Activated naive CD8-positive, alpha-beta T cell (primary cell): ENCODE results near the gene MYOCD.

Source experiments
- H3K27ac Mint-ChIP-seq: one replicate; pipeline ENCODE4 v1.8.0; 2021; ENCODE audit warnings: mixed read lengths
- H3K27me3 Mint-ChIP-seq: one replicate; pipeline ENCODE4 v1.8.0; 2021; ENCODE audit warnings: mixed read lengths
- H3K36me3 Mint-ChIP-seq: one replicate; pipeline ENCODE4 v1.8.0; 2021; ENCODE audit warnings: mixed read lengths
- H3K4me1 Mint-ChIP-seq: one replicate; pipeline ENCODE4 v1.8.0; 2021; ENCODE audit warnings: low read depth, mixed read lengths
- H3K4me3 Mint-ChIP-seq: one replicate; pipeline ENCODE4 v1.8.0; 2021; ENCODE audit warnings: mild to moderate bottlenecking, mixed read lengths
- H3K9me3 Mint-ChIP-seq: one replicate; pipeline ENCODE4 v1.8.0; 2021; ENCODE audit warnings: low read depth, mixed read lengths

The MYOCD gene

DNA sequence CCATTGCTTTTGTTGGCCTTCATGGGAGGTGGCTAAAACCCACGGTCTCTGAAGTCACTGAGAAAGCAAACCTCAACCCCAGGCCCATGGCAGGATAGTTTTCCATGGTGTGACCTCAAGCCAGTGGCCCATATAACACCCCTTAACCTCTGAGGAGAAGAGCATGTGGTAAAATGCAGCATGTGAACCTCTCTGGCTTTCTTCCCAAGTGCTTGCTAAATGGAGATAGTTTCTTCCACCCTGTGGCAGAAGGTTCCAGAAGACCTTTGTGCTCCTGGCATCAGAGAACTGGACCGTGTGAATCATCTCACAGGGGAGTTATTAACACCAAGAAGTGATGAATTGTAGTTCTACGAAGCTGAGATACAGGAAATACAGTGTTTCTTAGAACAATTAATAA lies 47.3 kb downstream of the MYOCD start:
- Mint-ChIP-seq H3K36me3 (peaks cover under 1% of the 10 kb centered on the region), H3K9me3 (peaks cover 4% of the 10 kb centered on the region), H3K4me3 (no peak overlapping the region), H3K27me3 (peaks cover 3% of the 10 kb centered on the region), H3K27ac (no peak overlapping the region), H3K4me1 (no peaks in the 10 kb centered on the region)

DNA sequence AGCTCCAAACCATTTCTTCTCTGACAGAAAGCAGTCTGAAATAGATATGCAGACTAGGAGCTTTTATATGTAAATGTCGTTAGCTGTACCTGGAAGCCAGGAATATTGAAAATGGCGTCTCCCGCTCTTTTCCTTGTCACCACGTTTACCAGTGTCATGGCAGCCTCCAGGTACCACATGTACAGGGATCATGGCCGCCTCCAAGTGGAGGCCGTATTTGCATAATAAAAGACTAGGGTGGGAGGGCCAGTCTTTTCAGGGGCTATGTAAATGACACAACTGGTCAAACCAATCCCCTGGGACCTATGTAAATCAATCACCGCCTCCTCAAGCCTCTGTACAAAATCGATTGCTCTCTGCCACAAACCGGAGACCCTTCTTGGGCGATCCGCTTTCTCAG lies 54.3 kb downstream of the MYOCD start:
- Mint-ChIP-seq H3K27ac (no peak overlapping the region), H3K9me3 (peaks cover 3% of the 10 kb centered on the region), H3K36me3 (peaks cover 2% of the 10 kb centered on the region), H3K4me3 (no peak overlapping the region), H3K27me3 (peaks cover 4% of the 10 kb centered on the region), H3K4me1 (no peaks in the 10 kb centered on the region)

DNA sequence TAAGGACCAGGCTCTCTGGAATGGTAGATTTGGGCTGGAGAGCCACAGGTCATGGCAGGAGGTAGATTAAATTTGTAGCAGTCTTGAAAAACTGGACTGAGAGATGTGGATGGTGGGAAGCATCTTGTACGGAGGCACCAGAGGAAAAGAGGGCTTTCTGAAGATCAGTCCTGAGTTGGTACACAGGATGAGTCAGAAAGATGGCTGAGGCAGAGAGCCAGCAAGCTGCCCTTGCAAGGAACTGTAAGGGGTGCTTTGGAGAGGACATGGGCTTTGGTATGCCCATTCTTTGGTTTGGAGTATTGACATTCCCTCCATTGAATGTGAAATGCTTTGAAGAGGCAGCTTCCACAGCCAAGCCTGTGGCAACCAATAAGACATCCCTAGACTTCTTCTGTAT lies 55.9 kb downstream of the MYOCD start:
- peaks cover 3% of the 10 kb centered on the region for H3K9me3 Mint-ChIP-seq
- peaks cover 4% of the 10 kb centered on the region for H3K27me3 Mint-ChIP-seq
- H3K4me1 Mint-ChIP-seq = no peaks in the 10 kb centered on the region
- no peak overlapping the region for H3K27ac Mint-ChIP-seq
- peaks cover 2% of the 10 kb centered on the region for H3K36me3 Mint-ChIP-seq
- no peak overlapping the region for H3K4me3 Mint-ChIP-seq

DNA sequence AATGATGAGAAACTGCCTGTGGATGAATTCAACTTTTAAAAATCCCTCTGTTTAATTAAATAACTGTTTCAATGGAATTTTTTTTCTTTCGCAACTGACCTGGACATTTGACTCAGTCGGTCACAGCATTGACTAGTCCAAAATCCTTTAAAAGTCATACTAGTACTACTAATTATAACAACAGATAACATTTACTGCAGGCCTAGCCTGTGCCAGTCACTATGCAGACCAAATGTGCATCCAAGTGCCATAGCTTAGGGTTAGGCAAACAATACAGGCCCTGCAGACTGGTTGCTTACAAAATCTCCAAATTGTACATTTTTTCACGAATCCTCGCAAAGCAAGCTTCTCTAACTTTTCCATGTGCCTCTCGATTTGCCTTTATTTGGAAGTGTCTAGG lies 56.6 kb downstream of the MYOCD start:
- no peak overlapping the region for H3K4me3 Mint-ChIP-seq
- H3K27me3 Mint-ChIP-seq = peaks cover 4% of the 10 kb centered on the region
- peaks cover 2% of the 10 kb centered on the region for H3K36me3 Mint-ChIP-seq

GRCh38 chr17:12726131-12726530 lies 60.4 kb downstream of the MYOCD start:
- H3K27ac Mint-ChIP-seq = no peak overlapping the region
- no peaks in the 10 kb centered on the region for H3K9me3 Mint-ChIP-seq

More for the DNA sequence above, 56.6 kb downstream of the MYOCD start:
- peaks cover 3% of the 10 kb centered on the region for H3K9me3 Mint-ChIP-seq
- no peaks in the 10 kb centered on the region for H3K4me1 Mint-ChIP-seq
- H3K27ac Mint-ChIP-seq = no peak overlapping the region

GRCh38 chr17:12727076-12727760 lies 61.5 kb downstream of the MYOCD start:
- Mint-ChIP-seq H3K36me3 (no peaks in the 10 kb centered on the region), H3K9me3 (no peaks in the 10 kb centered on the region), H3K4me3 (no peak overlapping the region), H3K27me3 (peaks cover 1% of the 10 kb centered on the region), H3K4me1 (no peaks in the 10 kb centered on the region), H3K27ac (no peak overlapping the region)

More at GRCh38 chr17:12726131-12726530, 60.4 kb downstream of the MYOCD start:
- H3K4me1 Mint-ChIP-seq = no peaks in the 10 kb centered on the region
- peaks cover 1% of the 10 kb centered on the region for H3K27me3 Mint-ChIP-seq
- H3K4me3 Mint-ChIP-seq = no peak overlapping the region
- H3K36me3 Mint-ChIP-seq = no peaks in the 10 kb centered on the region

GRCh38 chr17:12727881-12728280 lies 62.2 kb downstream of the MYOCD start:
- Mint-ChIP-seq H3K36me3 (no peaks in the 10 kb centered on the region), H3K4me3 (no peak overlapping the region), H3K27me3 (peaks cover 1% of the 10 kb centered on the region), H3K4me1 (no peaks in the 10 kb centered on the region), H3K9me3 (no peaks in the 10 kb centered on the region), H3K27ac (no peak overlapping the region)

DNA sequence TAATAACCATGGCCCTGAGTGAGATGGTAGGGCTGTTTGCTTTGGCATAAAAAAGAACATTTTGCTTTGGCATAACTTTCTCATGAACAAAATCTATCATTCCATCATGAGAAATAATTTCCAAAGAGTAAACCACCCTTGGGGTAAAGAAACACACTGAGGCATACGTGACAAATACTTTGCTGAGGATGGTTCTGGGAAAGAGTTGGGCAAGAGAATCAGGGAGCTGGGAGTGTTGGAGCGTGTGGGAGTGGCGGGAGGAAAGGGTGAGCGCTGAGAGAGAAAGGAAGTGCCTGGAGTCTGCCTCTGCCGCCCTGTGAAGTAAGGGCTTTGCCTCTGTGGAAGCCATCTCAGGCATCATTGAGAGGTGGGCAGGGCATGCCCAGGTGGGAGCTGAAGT lies 63.4 kb downstream of the MYOCD start:
- H3K4me3 Mint-ChIP-seq = no peak overlapping the region
- no peak overlapping the region for H3K27ac Mint-ChIP-seq
- no peaks in the 10 kb centered on the region for H3K36me3 Mint-ChIP-seq
- peaks cover 1% of the 10 kb centered on the region for H3K27me3 Mint-ChIP-seq
- no peaks in the 10 kb centered on the region for H3K9me3 Mint-ChIP-seq
- H3K4me1 Mint-ChIP-seq = no peaks in the 10 kb centered on the region

DNA sequence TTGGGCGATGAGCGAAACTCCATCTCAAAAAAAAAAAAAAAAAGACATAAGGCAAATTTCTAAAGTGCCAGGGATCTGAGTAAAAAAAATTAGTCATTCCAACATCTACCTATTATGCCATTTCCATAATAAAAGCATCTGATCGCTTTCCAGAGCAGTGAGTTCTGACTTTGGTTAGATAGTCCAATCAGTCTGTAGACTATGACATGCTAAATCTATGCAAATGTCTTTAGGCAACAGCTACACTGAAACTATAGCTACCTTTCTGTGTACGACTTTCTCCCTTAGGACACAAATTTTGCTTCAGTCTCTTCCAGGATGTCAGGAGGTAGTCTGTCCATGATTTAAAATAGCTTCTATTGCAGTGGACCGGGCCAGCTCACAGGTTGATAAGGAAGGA lies 64.7 kb downstream of the MYOCD start:
- H3K27ac Mint-ChIP-seq = no peak overlapping the region
- H3K27me3 Mint-ChIP-seq = peaks cover 1% of the 10 kb centered on the region
- H3K9me3 Mint-ChIP-seq = no peaks in the 10 kb centered on the region
- no peaks in the 10 kb centered on the region for H3K4me1 Mint-ChIP-seq
- no peak overlapping the region for H3K4me3 Mint-ChIP-seq
- no peaks in the 10 kb centered on the region for H3K36me3 Mint-ChIP-seq

DNA sequence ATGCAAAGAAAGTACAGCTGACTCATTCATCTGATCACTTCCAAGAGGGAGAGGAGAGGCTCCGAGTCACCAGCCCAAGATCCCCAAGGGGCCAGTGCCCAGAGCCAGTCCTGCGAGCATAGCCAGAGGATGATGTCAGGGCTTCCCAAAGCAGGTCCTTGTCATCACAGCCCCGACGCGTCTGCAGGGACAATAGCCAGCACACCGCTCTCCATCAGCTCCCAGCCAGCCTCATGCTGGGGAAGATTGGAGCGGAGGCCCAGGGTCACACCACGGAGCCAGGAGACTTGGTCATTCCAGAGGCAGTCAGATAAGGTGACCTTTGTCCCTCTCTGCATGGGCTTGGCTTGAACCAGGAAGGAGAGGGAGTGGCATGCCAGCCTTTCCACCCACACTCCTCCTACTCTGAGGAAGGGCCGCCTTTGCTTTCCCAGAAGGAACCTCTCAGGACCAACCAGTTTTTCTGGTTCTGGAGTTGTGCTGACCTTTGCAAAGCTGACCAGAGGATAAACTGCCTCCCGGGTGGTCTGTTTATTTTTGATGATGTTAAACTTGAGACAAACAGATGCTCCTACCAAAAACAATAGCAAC lies 65.3 kb downstream of the MYOCD start:
- Mint-ChIP-seq H3K4me3 (no peak overlapping the region), H3K9me3 (no peaks in the 10 kb centered on the region), H3K27ac (no peak overlapping the region), H3K27me3 (peaks cover 1% of the 10 kb centered on the region), H3K4me1 (no peaks in the 10 kb centered on the region), H3K36me3 (no peaks in the 10 kb centered on the region)

GRCh38 chr17:12731839-12732238 lies 66.1 kb downstream of the MYOCD start:
- H3K27ac Mint-ChIP-seq = no peak overlapping the region
- H3K4me3 Mint-ChIP-seq = no peak overlapping the region
- H3K9me3 Mint-ChIP-seq = no peaks in the 10 kb centered on the region
- H3K4me1 Mint-ChIP-seq = no peaks in the 10 kb centered on the region
- no peaks in the 10 kb centered on the region for H3K36me3 Mint-ChIP-seq
- peaks cover 1% of the 10 kb centered on the region for H3K27me3 Mint-ChIP-seq

GRCh38 chr17:12732366-12732765 lies 66.7 kb downstream of the MYOCD start:
- no peaks in the 10 kb centered on the region for H3K4me1 Mint-ChIP-seq
- H3K4me3 Mint-ChIP-seq = no peak overlapping the region
- no peaks in the 10 kb centered on the region for H3K9me3 Mint-ChIP-seq
- no peaks in the 10 kb centered on the region for H3K36me3 Mint-ChIP-seq
- no peak overlapping the region for H3K27ac Mint-ChIP-seq
- peaks cover 1% of the 10 kb centered on the region for H3K27me3 Mint-ChIP-seq

- H3K4me1 Mint-ChIP-seq = no peaks in the 10 kb centered on the region
- H3K27ac Mint-ChIP-seq = no peak overlapping the region
- H3K4me3 Mint-ChIP-seq = no peak overlapping the region
- H3K9me3 Mint-ChIP-seq = no peaks in the 10 kb centered on the region
- peaks cover 1% of the 10 kb centered on the region for H3K27me3 Mint-ChIP-seq
- H3K36me3 Mint-ChIP-seq = no peaks in the 10 kb centered on the region
Measured at GRCh38 chr17:12734926-12735325, 69.2 kb downstream of the MYOCD start.

DNA sequence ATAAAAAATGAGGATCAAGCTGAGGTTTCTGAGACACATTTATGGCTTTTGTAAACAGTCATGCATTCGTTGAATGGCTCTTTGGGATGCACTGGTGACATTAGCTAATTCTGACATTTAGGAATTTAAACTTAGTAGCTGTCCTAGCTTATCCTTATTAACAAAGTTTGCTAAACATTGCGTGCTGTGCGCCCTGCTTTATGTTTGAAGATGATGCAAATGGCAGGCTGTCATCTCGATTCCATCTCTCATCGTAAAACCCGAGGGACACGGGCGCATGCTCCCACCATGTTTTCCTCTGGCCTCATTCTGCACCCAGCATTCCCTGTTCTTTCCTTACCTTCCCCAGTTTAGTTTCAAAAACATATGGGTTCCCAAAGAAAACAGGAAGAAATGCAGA lies 69.8 kb downstream of the MYOCD start:
- Mint-ChIP-seq H3K27ac (no peak overlapping the region), H3K27me3 (no peaks in the 10 kb centered on the region), H3K4me1 (no peaks in the 10 kb centered on the region), H3K36me3 (no peaks in the 10 kb centered on the region), H3K4me3 (no peak overlapping the region), H3K9me3 (no peaks in the 10 kb centered on the region)

- no peak overlapping the region for H3K27ac Mint-ChIP-seq
- no peak overlapping the region for H3K4me3 Mint-ChIP-seq
- H3K9me3 Mint-ChIP-seq = no peaks in the 10 kb centered on the region
- no peaks in the 10 kb centered on the region for H3K36me3 Mint-ChIP-seq
- H3K4me1 Mint-ChIP-seq = no peaks in the 10 kb centered on the region
- no peaks in the 10 kb centered on the region for H3K27me3 Mint-ChIP-seq
Measured at GRCh38 chr17:12736526-12736925, 70.8 kb downstream of the MYOCD start.
